Ishikawa (cell line): Measurements from ENCODE around the gene CROCC.

Experiments used
- CEBPB ChIP-seq: IDR thresholded peaks from 2 replicates; pipeline ENCODE4 v1.6.1; 2012
- CREB1 ChIP-seq: IDR thresholded peaks from 2 replicates; pipeline ENCODE4 v1.6.1; 2012; ENCODE audit warnings: low read depth
- EGR1 ChIP-seq: IDR thresholded peaks from 2 replicates; pipeline ENCODE4 v1.6.1; 2012
- EP300 ChIP-seq: IDR thresholded peaks from 2 replicates; pipeline ENCODE4 v1.6.1; 2012; ENCODE audit warnings: borderline replicate concordance
- FOXM1 ChIP-seq: IDR thresholded peaks from 2 replicates; pipeline ENCODE4 v1.6.1; 2012; ENCODE audit warnings: low read depth, borderline replicate concordance
- MAX ChIP-seq: IDR thresholded peaks from 2 replicates; pipeline ENCODE4 v1.6.1; 2012
- NFIC ChIP-seq: IDR thresholded peaks from 2 replicates; pipeline ENCODE4 v1.6.1; 2012
- RAD21 ChIP-seq: IDR thresholded peaks from 2 replicates; pipeline ENCODE4 v1.6.1; 2012; ENCODE audit warnings: low read depth
- REST ChIP-seq: IDR thresholded peaks from 2 replicates; pipeline ENCODE4 v1.6.1; 2012; ENCODE audit warnings: low read depth, mild to moderate bottlenecking
- TAF1 ChIP-seq: IDR thresholded peaks from 2 replicates; pipeline ENCODE4 v1.6.1; 2012; ENCODE audit warnings: low read depth, mild to moderate bottlenecking
- TCF12 ChIP-seq: IDR thresholded peaks from 2 replicates; pipeline ENCODE4 v1.6.1; 2012; ENCODE audit warnings: low read depth
- TEAD4 ChIP-seq: IDR thresholded peaks from 2 replicates; pipeline ENCODE4 v1.6.1; 2012
- YY1 ChIP-seq: IDR thresholded peaks from 2 replicates; pipeline ENCODE4 v1.6.1; 2012; ENCODE audit warnings: low read depth
- ZBTB7A ChIP-seq: IDR thresholded peaks from 2 replicates; pipeline ENCODE4 v1.6.1; 2012; ENCODE audit warnings: low read depth
- TF ChIP-seq, protein P1 (sequence below): IDR thresholded peaks from 2 replicates; pipeline ENCODE4 v1.6.1; 2012

The CROCC gene

DNA sequence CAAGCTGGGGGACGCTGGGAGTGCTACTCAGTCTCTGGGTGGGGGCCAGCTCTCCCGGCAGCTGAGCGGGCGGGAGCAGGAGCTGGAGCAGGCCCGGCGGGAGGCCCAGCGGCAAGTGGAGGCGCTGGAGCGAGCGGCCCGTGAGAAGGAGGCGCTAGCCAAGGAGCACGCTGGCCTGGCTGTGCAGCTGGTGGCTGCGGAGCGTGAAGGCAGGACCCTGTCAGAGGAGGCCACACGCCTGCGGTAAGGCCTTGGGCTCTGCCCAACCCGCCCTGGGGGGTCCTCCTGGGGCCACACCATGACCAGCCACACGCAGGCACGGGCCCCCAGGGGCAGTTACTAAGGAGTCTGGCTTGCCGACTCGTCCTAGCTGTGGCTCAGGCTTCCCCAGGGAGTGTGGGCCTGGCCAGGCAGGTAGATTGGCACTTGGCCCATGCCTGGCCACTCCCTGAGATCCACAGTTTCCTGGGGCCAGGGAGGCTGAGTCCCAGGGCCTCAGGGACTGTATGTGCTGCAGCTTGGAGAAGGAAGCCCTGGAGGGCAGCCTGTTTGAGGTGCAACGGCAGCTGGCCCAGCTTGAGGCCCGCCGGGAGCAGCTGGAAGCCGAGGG is 26.7 kb downstream of the CROCC start:
- TF ChIP-seq RAD21 (peak; percentile 7; the same call in 1 of the 2 replicates), FOXM1 (peak; percentile 36; the same call in 1 of the 2 replicates), CREB1 (0 out of 2 replicates have a peak, but pooled peaks have one; percentile 33), REST (0 out of 2 replicates have a peak, but pooled peaks have one; percentile 10), TEAD4 (peak; percentile 91), MAX (peak; percentile 96), ZBTB7A (peak; percentile 87; the same call in 1 of the 2 replicates), NFIC (peak; percentile 100), CEBPB (peak; percentile 59; the same call in 1 of the 2 replicates), YY1 (peak; percentile 69; the same call in 1 of the 2 replicates), TCF12 (peak; percentile 100), EP300 (peak; percentile 80; the same call in 1 of the 2 replicates)
- TF ChIP-seq, protein P1, sequence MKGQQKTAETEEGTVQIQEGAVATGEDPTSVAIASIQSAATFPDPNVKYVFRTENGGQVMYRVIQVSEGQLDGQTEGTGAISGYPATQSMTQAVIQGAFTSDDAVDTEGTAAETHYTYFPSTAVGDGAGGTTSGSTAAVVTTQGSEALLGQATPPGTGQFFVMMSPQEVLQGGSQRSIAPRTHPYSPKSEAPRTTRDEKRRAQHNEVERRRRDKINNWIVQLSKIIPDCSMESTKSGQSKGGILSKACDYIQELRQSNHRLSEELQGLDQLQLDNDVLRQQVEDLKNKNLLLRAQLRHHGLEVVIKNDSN, result peak; percentile 48; the same call in 1 of the 2 replicates

GRCh38 chr1:16954579-16954978 is 32.8 kb downstream of the CROCC start:
- TF ChIP-seq FOXM1 (no peak), TCF12 (no peak), RAD21 (no peak), REST (no peak), EP300 (no peak)

DNA sequence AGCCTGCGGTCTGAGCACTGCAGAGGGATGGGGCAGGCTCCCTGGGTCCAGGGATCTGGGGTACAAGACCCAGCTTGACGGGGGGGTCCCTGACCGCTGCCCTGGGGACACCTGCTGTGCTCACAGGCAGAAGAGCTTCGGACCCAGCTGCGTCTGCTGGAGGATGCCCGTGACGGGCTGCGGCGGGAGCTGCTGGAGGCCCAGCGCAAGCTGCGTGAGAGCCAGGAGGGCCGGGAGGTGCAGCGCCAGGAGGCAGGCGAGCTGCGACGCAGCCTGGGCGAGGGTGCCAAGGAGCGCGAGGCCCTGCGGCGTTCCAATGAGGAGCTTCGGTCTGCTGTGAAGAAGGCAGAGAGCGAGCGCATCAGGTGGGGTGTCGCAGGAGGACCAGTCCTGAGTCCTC is 33.5 kb downstream of the CROCC start:
- TF ChIP-seq TEAD4 (no peak), RAD21 (no peak), EGR1 (no peak), FOXM1 (no peak), CREB1 (no peak), MAX (no peak), NFIC (no peak), TAF1 (no peak), ZBTB7A (no peak), YY1 (no peak), TCF12 (no peak), REST (no peak)

- TF ChIP-seq CEBPB, result no peak
Observed at GRCh38 chr1:16956775-16957174, 35.0 kb downstream of the CROCC start.

DNA sequence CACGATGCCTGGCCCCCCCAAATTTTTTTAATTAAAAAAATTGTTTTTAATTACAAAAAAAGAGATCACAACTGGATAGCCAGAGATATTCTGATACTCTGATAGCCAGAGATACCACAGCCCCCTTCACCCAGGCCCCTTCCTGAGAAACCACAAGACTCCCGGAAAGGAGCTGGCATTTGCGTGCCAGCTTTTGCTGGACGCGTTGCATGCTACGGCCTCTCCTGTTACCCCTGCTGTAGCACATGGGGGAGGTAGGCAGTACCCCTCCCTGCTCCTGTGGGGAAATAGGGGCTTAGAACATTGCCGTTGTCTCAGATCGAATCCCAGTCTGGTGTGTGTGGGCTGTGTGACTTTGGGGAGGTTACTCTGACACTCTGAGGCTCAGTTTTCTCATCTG is 36.0 kb downstream of the CROCC start:
- no peak for TF ChIP-seq REST
- TF ChIP-seq, protein P1, result no peak
